Natural killer cell (primary cell): Measurements from ENCODE around the gene CUEDC1. TPM values are rescaled to one million over a fixed set of nuclear protein-coding genes. Genes with fewer than 3 reads are reported as not detected.

Source experiments
- ATAC-seq, 3 donors: fragments of 150-1000 bp in 2 of 3; fragments of 200-7000 bp in 1 of 3; cut with Tn5 transposase; 1 replicate in 1 of 3; 2 replicates in 2 of 3; pipeline ENCODE4 v1.10.0; 2021; ENCODE audit warnings: mild to moderate bottlenecking in 2 of 3, moderate library complexity in 2 of 3
- DNase-seq, 2 donors: peaks; one replicate each; pipeline versions ENCODE4 v3.0.0 to v3.0.0-alpha.2; 2013 to 2021; ENCODE audit warnings: mixed read lengths in 1 of 2
- H3K27ac ChIP-seq: one replicate; pipeline ENCODE4 v1.5.1; 2013; ENCODE audit warnings: mild to moderate bottlenecking, low read length
- H3K27me3 ChIP-seq: one replicate; pipeline ENCODE4 v1.6.1; 2013; ENCODE audit warnings: low read length; ENCODE audit not compliant: control insufficient read depth, insufficient read depth
- H3K36me3 ChIP-seq: one replicate; pipeline ENCODE4 v1.6.1; 2013; ENCODE audit warnings: low read length; ENCODE audit not compliant: control insufficient read depth, insufficient read depth
- H3K4me1 ChIP-seq: one replicate; pipeline ENCODE4 v1.6.1; 2013; ENCODE audit warnings: low read length; ENCODE audit not compliant: control insufficient read depth, insufficient read depth
- H3K4me3 ChIP-seq: one replicate; pipeline ENCODE4 v1.5.1; 2013; ENCODE audit warnings: low read length
- H3K9me3 ChIP-seq: one replicate; pipeline ENCODE4 v1.6.1; 2013; ENCODE audit warnings: low read length; ENCODE audit not compliant: control insufficient read depth, insufficient read depth
- H3K27ac Mint-ChIP-seq, 2 donors: one replicate each; pipeline ENCODE4 v1.8.0; 2022; ENCODE audit warnings: mild to moderate bottlenecking in 2 of 2, mixed read lengths in 2 of 2, moderate library complexity in 1 of 2
- H3K27me3 Mint-ChIP-seq, 2 donors: one replicate each; pipeline ENCODE4 v1.8.0; 2022; ENCODE audit warnings: low read depth in 2 of 2, mixed read lengths in 2 of 2
- H3K36me3 Mint-ChIP-seq: one replicate; pipeline ENCODE4 v1.8.0; 2022; ENCODE audit warnings: mixed read lengths
- H3K4me1 Mint-ChIP-seq, 2 donors: one replicate each; pipeline ENCODE4 v1.8.0; 2022; ENCODE audit warnings: mixed read lengths in 2 of 2
- H3K4me3 Mint-ChIP-seq: one replicate; pipeline ENCODE4 v1.8.0; 2022; ENCODE audit warnings: mild to moderate bottlenecking, moderate library complexity, mixed read lengths
- H3K9me3 Mint-ChIP-seq, 2 donors: one replicate each; pipeline ENCODE4 v1.8.0; 2022; ENCODE audit warnings: mixed read lengths in 2 of 2
- CTCF ChIP-seq: fragments of 200-600 bp; IDR thresholded peaks from one replicate; pipeline ENCODE4 v1.8.0; 2022; ENCODE audit warnings: antibody characterized with exemption
- WGBS: methylation state at CpG from one replicate; pipeline ENCODE4 v1.1.7; 2013; ENCODE audit warnings: missing lambda C conversion rate; ENCODE audit not compliant: insufficient coverage; 5-methylcytosine and 5-hydroxymethylcytosine counted together
- intact Hi-C: fragments of 100-400 bp; cut with micrococcal nuclease; formaldehyde crosslinking; loops from one replicate; pipeline ENCODE4 v1.14.2; 2022
- total RNA-seq, 4 donors: library from RNA; stranded (reverse); fragments of 120-200 nt in 1 of 4; gene quantifications; one replicate each; pipeline versions ENCODE4 v1.2.3 to v1.2.4, GENCODE V29; 2013 to 2022

CUEDC1 gene
- total RNA-seq, 3 donors from 2014 or later (not counting 1 experiment from before 2014, with no cell fraction given) = 1.5 to 3.7 (median 2.6) TPM

GRCh38 chr17:57899822-57900221 lies 55.4 kb downstream of the CUEDC1 start:
- no peaks in the 10 kb centered on the region for H3K9me3 ChIP-seq
- H3K4me3 ChIP-seq = no peak overlapping the region
- WGBS = 94% methylated on average over 4 of the region's 4 CpGs
- ATAC-seq (peak in 1 of 3 donors; percentile 48), DNase-seq (no peak)
- no peaks in the 10 kb centered on the region for H3K9me3 Mint-ChIP-seq
- no peaks in the 10 kb centered on the region for H3K27me3 Mint-ChIP-seq
- TF ChIP-seq CTCF = no peak
- no peaks in the 10 kb centered on the region for H3K36me3 ChIP-seq
- H3K27ac ChIP-seq = no peak overlapping the region
- H3K36me3 Mint-ChIP-seq = no peaks in the 10 kb centered on the region
- H3K4me1 ChIP-seq = peaks cover 50% of the 10 kb centered on the region
- intact Hi-C loops = no loop called here
- H3K27me3 ChIP-seq = no peaks in the 10 kb centered on the region
- peaks cover 15 to 21% of the 10 kb centered on the region in 2 donors for H3K4me1 Mint-ChIP-seq
- H3K27ac Mint-ChIP-seq = peak overlapping the region in 1 of 2 donors; percentile 29
- H3K4me3 Mint-ChIP-seq = no peak overlapping the region

- intact Hi-C loops = no loop called here
- 81% methylated on average over 8 of the region's 8 CpGs for WGBS
- no peak overlapping the region for H3K4me3 Mint-ChIP-seq
- no peaks in the 10 kb centered on the region for H3K27me3 ChIP-seq
- no peaks in the 10 kb centered on the region for H3K36me3 ChIP-seq
- no peaks in the 10 kb centered on the region for H3K27me3 Mint-ChIP-seq
- no peak for TF ChIP-seq CTCF
- DNase-seq (no peak), ATAC-seq (no peak)
- peaks cover 47% of the 10 kb centered on the region for H3K4me1 ChIP-seq
- no peaks in the 10 kb centered on the region for H3K36me3 Mint-ChIP-seq
- H3K9me3 ChIP-seq = no peaks in the 10 kb centered on the region
- H3K4me3 ChIP-seq = no peak overlapping the region
- H3K4me1 Mint-ChIP-seq = peaks cover 15 to 21% of the 10 kb centered on the region in 2 donors
- H3K9me3 Mint-ChIP-seq = no peaks in the 10 kb centered on the region
- H3K27ac ChIP-seq = no peak overlapping the region
- no peak overlapping the region for H3K27ac Mint-ChIP-seq
These were observed 55.8 kb downstream of the CUEDC1 start for GRCh38 chr17:57899391-57899790.

- peaks cover 14 to 21% of the 10 kb centered on the region in 2 donors for H3K4me1 Mint-ChIP-seq
- H3K36me3 ChIP-seq = no peaks in the 10 kb centered on the region
- H3K27ac ChIP-seq = no peak overlapping the region
- ATAC-seq (no peak), DNase-seq (no peak)
- H3K27ac Mint-ChIP-seq = no peak overlapping the region
- no peaks in the 10 kb centered on the region for H3K9me3 Mint-ChIP-seq
- TF ChIP-seq CTCF = no peak
- no peaks in the 10 kb centered on the region for H3K36me3 Mint-ChIP-seq
- no peaks in the 10 kb centered on the region for H3K27me3 ChIP-seq
- intact Hi-C loops = no loop called here
- H3K4me1 ChIP-seq = peaks cover 40% of the 10 kb centered on the region
- 84% methylated on average over 9 of the region's 9 CpGs for WGBS
- no peak overlapping the region for H3K4me3 ChIP-seq
- H3K27me3 Mint-ChIP-seq = no peaks in the 10 kb centered on the region
- H3K9me3 ChIP-seq = no peaks in the 10 kb centered on the region
- H3K4me3 Mint-ChIP-seq = no peak overlapping the region
These were observed 56.5 kb downstream of the CUEDC1 start for GRCh38 chr17:57898487-57899311.
